Measurements from ENCODE around the gene KCNC1. TPM values are rescaled to one million over a fixed set of nuclear protein-coding genes. Genes with fewer than 3 reads are reported as not detected.

KCNC1 gene
- total RNA-seq, 4 donors from 2014 or later = 0.14 TPM; not detected in 3

DNA sequence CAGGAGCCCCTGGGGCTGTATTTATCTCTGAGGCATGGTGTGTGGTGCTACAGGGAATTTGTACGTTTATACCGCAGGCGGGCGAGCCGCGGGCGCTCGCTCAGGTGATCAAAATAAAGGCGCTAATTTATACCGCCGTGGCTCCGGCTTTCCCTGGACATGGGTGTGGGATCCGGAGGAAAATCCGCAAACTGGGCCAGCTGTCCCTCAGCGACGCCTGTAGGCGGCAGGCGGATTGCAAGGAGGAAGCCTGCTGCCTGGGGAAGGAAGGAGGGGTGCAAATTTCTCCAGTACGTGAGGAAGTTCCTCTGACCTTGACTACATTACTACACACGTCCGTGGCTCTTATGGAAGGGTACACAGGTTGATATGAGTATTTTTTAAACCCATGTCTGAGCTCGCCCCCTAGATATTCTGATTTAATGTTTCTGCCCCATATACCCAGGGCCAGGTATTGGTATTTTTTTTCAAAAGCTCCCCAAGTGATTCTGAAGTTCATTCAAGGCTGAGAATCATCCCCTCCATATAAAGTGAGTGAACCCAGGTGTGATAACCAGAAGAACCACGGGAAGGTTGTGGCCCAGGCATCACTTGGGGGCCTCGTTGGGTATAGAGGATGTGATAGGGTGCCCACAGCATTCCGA lies 12.5 kb upstream of the KCNC1 start:
- Histone ChIP-seq H3K27ac (no peak overlapping the region), H3K4me1 (peaks cover 0 to 8% (median 0%) of the 10 kb centered on the region in 4 donors), H3K9me3 (no peaks in the 10 kb centered on the region), H3K36me3 (no peaks in the 10 kb centered on the region), H3K4me3 (no peak overlapping the region), H3K27me3 (peaks cover 84% of the 10 kb centered on the region)
- intact Hi-C loops (cut with DNase I; ENCODE audit: low total_unique reads) (no loop called here), in situ Hi-C loops (cut with MboI; ENCODE audit: low pct_ligation_motif_present in 1 of 4, low pct_unique_long_range_greater_than_20kb in 1 of 4, low sequenced_read_pairs in 3 of 4) (loop anchor here in 1 of 4 donors (10.0 kb wide), 1 partner anchor 263 kb away; no protein-coding TSS in a partner anchor)
- no peak for DNase-seq
- no peak for TF ChIP-seq EP300 (IDR thresholded peaks at IDR 0.05; ENCODE audit: low read depth)
- no peak for TF ChIP-seq POLR2A (IDR thresholded peaks at IDR 0.05)
- no peak for TF ChIP-seq POLR2AphosphoS5 (IDR thresholded peaks at IDR 0.05)
- TF ChIP-seq, protein P1, sequence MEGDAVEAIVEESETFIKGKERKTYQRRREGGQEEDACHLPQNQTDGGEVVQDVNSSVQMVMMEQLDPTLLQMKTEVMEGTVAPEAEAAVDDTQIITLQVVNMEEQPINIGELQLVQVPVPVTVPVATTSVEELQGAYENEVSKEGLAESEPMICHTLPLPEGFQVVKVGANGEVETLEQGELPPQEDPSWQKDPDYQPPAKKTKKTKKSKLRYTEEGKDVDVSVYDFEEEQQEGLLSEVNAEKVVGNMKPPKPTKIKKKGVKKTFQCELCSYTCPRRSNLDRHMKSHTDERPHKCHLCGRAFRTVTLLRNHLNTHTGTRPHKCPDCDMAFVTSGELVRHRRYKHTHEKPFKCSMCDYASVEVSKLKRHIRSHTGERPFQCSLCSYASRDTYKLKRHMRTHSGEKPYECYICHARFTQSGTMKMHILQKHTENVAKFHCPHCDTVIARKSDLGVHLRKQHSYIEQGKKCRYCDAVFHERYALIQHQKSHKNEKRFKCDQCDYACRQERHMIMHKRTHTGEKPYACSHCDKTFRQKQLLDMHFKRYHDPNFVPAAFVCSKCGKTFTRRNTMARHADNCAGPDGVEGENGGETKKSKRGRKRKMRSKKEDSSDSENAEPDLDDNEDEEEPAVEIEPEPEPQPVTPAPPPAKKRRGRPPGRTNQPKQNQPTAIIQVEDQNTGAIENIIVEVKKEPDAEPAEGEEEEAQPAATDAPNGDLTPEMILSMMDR (IDR thresholded peaks at IDR 0.05) = no peak
- 7 to 26% methylated on average over 6 to 25 of the region's 25 CpGs for WGBS, 2 donors (ENCODE audit: low coverage in 1 of 2)

DNA sequence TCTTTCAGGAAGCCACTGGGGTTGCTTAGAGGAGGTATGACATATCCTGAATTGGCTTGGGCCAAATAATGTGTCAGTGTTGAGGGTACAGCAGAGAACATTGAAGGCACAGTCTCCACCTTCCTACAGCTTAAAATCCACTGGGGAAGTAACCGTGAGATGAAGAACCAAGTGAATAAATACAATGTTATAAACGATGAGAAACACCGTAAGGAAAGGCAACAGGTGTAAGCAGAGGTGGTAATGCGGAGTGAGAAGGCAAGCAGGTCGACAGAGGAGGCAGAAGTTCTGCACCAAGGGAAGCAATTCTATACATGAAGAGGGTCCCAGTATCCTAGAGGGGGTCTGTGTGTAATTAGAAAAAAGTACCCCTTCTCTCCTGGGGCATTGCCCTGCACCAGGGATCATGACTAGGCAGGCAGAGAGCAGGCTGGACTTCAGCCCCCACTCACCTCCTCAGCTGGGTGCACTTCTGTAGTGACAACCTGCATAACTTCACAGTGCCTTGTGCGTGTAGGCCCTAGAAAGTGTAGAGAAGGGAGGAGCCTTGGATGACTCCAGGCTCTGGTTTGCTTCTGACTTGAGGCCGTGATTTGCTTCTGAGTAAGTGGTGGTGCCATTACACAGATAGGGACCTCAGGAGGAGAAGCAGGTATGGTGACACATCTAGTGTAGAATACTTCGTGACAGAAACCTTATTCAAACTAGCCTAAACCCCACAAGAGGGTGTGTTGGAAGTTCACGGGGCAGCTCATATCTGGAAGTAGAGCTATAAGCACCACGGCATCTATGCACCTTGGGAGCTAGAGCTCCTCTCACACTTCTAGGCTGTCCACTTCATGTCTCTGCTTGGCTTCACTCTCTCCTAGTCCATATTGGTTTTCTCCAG lies 10.3 kb upstream of the KCNC1 start:
- Histone ChIP-seq H3K4me1 (peaks cover 0 to 7% (median 0%) of the 10 kb centered on the region in 4 donors), H3K27ac (no peak overlapping the region), H3K9me3 (no peaks in the 10 kb centered on the region), H3K36me3 (no peaks in the 10 kb centered on the region), H3K27me3 (peaks cover 80% of the 10 kb centered on the region), H3K4me3 (no peak overlapping the region)
- WGBS, 2 donors (ENCODE audit: low coverage in 1 of 2) = 68 to 74% methylated on average over 5 to 10 of the region's 10 CpGs
- no peak for DNase-seq
- TF ChIP-seq, protein P1 (IDR thresholded peaks at IDR 0.05) = no peak
- TF ChIP-seq EP300 (IDR thresholded peaks at IDR 0.05; ENCODE audit: low read depth) (no peak), POLR2A (IDR thresholded peaks at IDR 0.05) (no peak), POLR2AphosphoS5 (IDR thresholded peaks at IDR 0.05) (no peak)
- in situ Hi-C loops (cut with MboI; ENCODE audit: low pct_ligation_motif_present in 1 of 4, low pct_unique_long_range_greater_than_20kb in 1 of 4, low sequenced_read_pairs in 3 of 4) = loop anchor here in 1 of 4 donors (10.0 kb wide), 1 partner anchor 261 kb away; no protein-coding TSS in a partner anchor
- intact Hi-C loops (cut with DNase I; ENCODE audit: low total_unique reads) = no loop called here

DNA sequence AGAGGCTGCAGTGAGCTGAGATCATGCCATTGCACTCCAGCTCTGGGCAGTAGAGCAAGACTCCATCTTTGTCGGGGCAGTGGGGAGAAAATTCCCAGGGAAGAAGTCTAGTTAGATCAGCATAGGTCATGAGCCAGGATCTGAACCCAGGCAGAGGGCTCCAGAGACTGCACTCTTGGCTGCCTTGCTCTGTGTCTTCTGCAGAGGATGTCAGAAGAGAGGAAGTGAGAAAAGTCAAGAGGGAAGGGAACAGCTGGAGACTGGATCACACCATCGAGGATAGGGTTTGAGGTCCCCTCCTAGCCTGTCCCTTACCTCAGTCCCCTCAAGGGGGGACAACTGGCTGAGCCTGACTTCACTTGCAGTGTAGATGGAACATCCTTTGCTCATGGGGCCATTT lies 9.4 kb upstream of the KCNC1 start:
- TF ChIP-seq POLR2A (IDR thresholded peaks at IDR 0.05) (no peak), POLR2AphosphoS5 (IDR thresholded peaks at IDR 0.05) (no peak), EP300 (IDR thresholded peaks at IDR 0.05; ENCODE audit: low read depth) (no peak)
- TF ChIP-seq, protein P1 (IDR thresholded peaks at IDR 0.05) = no peak
- 60 to 79% methylated on average over 1 to 2 of the region's 2 CpGs for WGBS, 2 donors (ENCODE audit: low coverage in 1 of 2)
- H3K36me3 ChIP-seq = no peaks in the 10 kb centered on the region
- no peaks in the 10 kb centered on the region for H3K9me3 ChIP-seq
- H3K27me3 ChIP-seq = peaks cover 78% of the 10 kb centered on the region
- H3K4me1 ChIP-seq = peaks cover 0 to 4% (median 0%) of the 10 kb centered on the region in 4 donors
- intact Hi-C loops (cut with DNase I; ENCODE audit: low total_unique reads) = no loop called here
- H3K4me3 ChIP-seq = no peak overlapping the region
- H3K27ac ChIP-seq = no peak overlapping the region
- no peak for DNase-seq
- in situ Hi-C loops (cut with MboI; ENCODE audit: low pct_ligation_motif_present in 1 of 4, low pct_unique_long_range_greater_than_20kb in 1 of 4, low sequenced_read_pairs in 3 of 4) = loop anchor here in 1 of 4 donors (10.0 kb wide), 1 partner anchor 260 kb away; no protein-coding TSS in a partner anchor

DNA sequence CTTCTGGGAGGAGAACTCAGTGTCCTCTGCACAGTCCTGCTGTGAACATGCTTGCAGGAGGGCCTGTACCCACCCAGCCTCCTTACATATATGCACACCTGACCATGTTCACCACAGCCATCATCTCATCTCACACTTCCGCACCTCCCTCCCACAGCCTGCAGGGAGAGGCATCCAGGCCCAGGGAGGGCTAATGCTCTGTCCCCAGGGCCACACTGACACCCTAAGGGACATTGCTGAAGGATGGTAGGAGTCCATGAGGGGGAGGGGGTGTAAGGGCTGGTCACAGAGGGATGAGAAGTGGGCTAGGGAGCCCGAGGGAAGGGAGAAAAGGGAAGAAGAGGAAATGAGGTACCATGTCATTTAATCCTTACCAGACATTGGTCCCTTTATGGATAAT lies 4.4 kb upstream of the KCNC1 start:
- TF ChIP-seq POLR2A (IDR thresholded peaks at IDR 0.05) (no peak), EP300 (IDR thresholded peaks at IDR 0.05; ENCODE audit: low read depth) (no peak), POLR2AphosphoS5 (IDR thresholded peaks at IDR 0.05) (no peak)
- TF ChIP-seq, protein P1 (IDR thresholded peaks at IDR 0.05) = no peak
- Histone ChIP-seq H3K4me3 (no peak overlapping the region), H3K27me3 (peaks cover 53% of the 10 kb centered on the region), H3K9me3 (no peaks in the 10 kb centered on the region), H3K27ac (no peak overlapping the region), H3K36me3 (no peaks in the 10 kb centered on the region), H3K4me1 (peaks cover 0 to 9% (median 8%) of the 10 kb centered on the region in 4 donors)
- no peak for DNase-seq
- intact Hi-C loops (cut with DNase I; ENCODE audit: low total_unique reads) (loop anchor here (5.0 kb wide), 1 partner anchor 247 kb away; no protein-coding TSS in a partner anchor), in situ Hi-C loops (cut with MboI; ENCODE audit: low pct_ligation_motif_present in 1 of 4, low pct_unique_long_range_greater_than_20kb in 1 of 4, low sequenced_read_pairs in 3 of 4) (no loop called here)
- WGBS, 2 donors (ENCODE audit: low coverage in 1 of 2) = 57% methylated on average over 2 of the region's 2 CpGs; no CpG with 5 or more reads in 1 of the 2 donors
